Vagina (tissue), 2 donors: Measurements from ENCODE around the gene PACS1. TPM values are rescaled to one million over a fixed set of nuclear protein-coding genes. Genes with fewer than 3 reads are reported as not detected.

ENCODE experiments used
- DNase-seq, 2 donors: peaks; one replicate each; pipeline ENCODE4 v3.0.0-alpha.2; 2017; ENCODE audit errors: extremely low spot score in 2 of 2
- H3K27ac ChIP-seq: fragments of 200-600 bp; sonication (generic); one replicate; pipeline ENCODE4 v1.5.1; 2019
- H3K27me3 ChIP-seq: fragments of 200-600 bp; sonication (generic); one replicate; pipeline ENCODE4 v1.5.1; 2019
- H3K36me3 ChIP-seq, 2 donors: fragments of 200-600 bp; sonication (generic); one replicate each; pipeline ENCODE4 v1.5.1; 2017 to 2019
- H3K4me1 ChIP-seq: fragments of 200-600 bp; sonication (generic); one replicate; pipeline ENCODE4 v1.5.1; 2019
- H3K4me3 ChIP-seq, 2 donors: fragments of 200-600 bp; sonication (generic); 1 replicate in 1 of 2; 2 replicates in 1 of 2; pipeline ENCODE4 v1.5.1; 2016 to 2019
- H3K9me3 ChIP-seq: fragments of 200-600 bp; sonication (generic); one replicate; pipeline ENCODE4 v1.5.1; 2019
- CTCF ChIP-seq, 3 experiments: fragments of 450-650 bp in 2 of 3; fragments of 200-600 bp in 1 of 3; sonication (generic) in 1 of 3; IDR thresholded peaks; one replicate each; pipeline ENCODE4 v1.5.1; 2017 to 2019; ENCODE audit warnings: antibody characterized with exemption in 3 of 3, mild to moderate bottlenecking in 2 of 3, moderate library complexity in 2 of 3
- POLR2A ChIP-seq, 2 donors: fragments of 450-650 bp; IDR thresholded peaks; one replicate each; pipeline ENCODE4 v1.6.1; 2017; ENCODE audit warnings: antibody characterized with exemption in 2 of 2, mild to moderate bottlenecking in 2 of 2, moderate library complexity in 2 of 2
- POLR2AphosphoS5 ChIP-seq, 2 donors: sonication (generic); formaldehyde crosslinking; IDR thresholded peaks; one replicate each; pipeline ENCODE4 v1.9.0; 2017; ENCODE audit warnings: antibody characterized with exemption in 2 of 2, mild to moderate bottlenecking in 2 of 2, low read depth in 1 of 2; ENCODE audit not compliant: insufficient read depth in 1 of 2
- intact Hi-C: fragments of 100-400 bp; cut with DNase I; formaldehyde crosslinking; loops from one replicate; pipeline ENCODE4 v1.15.1; 2023
- total RNA-seq: library from RNA; depleted of rRNA; stranded (reverse); fragments of >200 nt; gene quantifications from one replicate; pipeline ENCODE4 v1.2.3, GENCODE V29; 2016

Gene PACS1
- total RNA-seq, 1 donor from 2014 or later = 66.0 TPM

- peaks cover 12% of the 10 kb centered on the region for H3K4me1 ChIP-seq
- no peaks in the 10 kb centered on the region for H3K36me3 ChIP-seq
- H3K27me3 ChIP-seq = no peaks in the 10 kb centered on the region
- H3K9me3 ChIP-seq = no peaks in the 10 kb centered on the region
- H3K4me3 ChIP-seq = no peak overlapping the region
- TF ChIP-seq POLR2AphosphoS5 (IDR thresholded peaks at IDR 0.05; ENCODE audit: insufficient read depth in 1 of 2, low read depth in 1 of 2) = no peak
- TF ChIP-seq CTCF (IDR thresholded peaks at IDR 0.05) = no peak
- no peak overlapping the region for H3K27ac ChIP-seq
- intact Hi-C loops = no loop called here
- DNase-seq = no peak
These were observed 90.6 kb downstream of the PACS1 start for GRCh38 chr11:66160709-66161108.

- H3K27me3 ChIP-seq = no peaks in the 10 kb centered on the region
- no peaks in the 10 kb centered on the region for H3K36me3 ChIP-seq
- H3K27ac ChIP-seq = no peak overlapping the region
- H3K4me1 ChIP-seq = no peaks in the 10 kb centered on the region
- TF ChIP-seq POLR2AphosphoS5 (IDR thresholded peaks at IDR 0.05; ENCODE audit: insufficient read depth in 1 of 2, low read depth in 1 of 2) = no peak
- TF ChIP-seq CTCF (IDR thresholded peaks at IDR 0.05) = no peak
- no peak for TF ChIP-seq POLR2A (IDR thresholded peaks at IDR 0.05)
- no peak for DNase-seq
- no peak overlapping the region for H3K4me3 ChIP-seq
- intact Hi-C loops = no loop called here
- H3K9me3 ChIP-seq = no peaks in the 10 kb centered on the region
These were observed 98.2 kb downstream of the PACS1 start for GRCh38 chr11:66168289-66168688.

GRCh38 chr11:66172146-66172545, 102.1 kb downstream of the PACS1 start:
- no peaks in the 10 kb centered on the region for H3K4me1 ChIP-seq
- no peak overlapping the region for H3K27ac ChIP-seq
- H3K27me3 ChIP-seq = no peaks in the 10 kb centered on the region
- no peak for DNase-seq
- intact Hi-C loops = no loop called here
- TF ChIP-seq POLR2A (IDR thresholded peaks at IDR 0.05) = no peak
- no peak for TF ChIP-seq CTCF (IDR thresholded peaks at IDR 0.05)
- no peak for TF ChIP-seq POLR2AphosphoS5 (IDR thresholded peaks at IDR 0.05; ENCODE audit: insufficient read depth in 1 of 2, low read depth in 1 of 2)
- no peaks in the 10 kb centered on the region for H3K9me3 ChIP-seq
- no peak overlapping the region for H3K4me3 ChIP-seq
- no peaks in the 10 kb centered on the region for H3K36me3 ChIP-seq

- no peaks in the 10 kb centered on the region for H3K9me3 ChIP-seq
- H3K4me1 ChIP-seq = no peaks in the 10 kb centered on the region
- peak in 1 of 2 donors; percentile 21 for TF ChIP-seq POLR2AphosphoS5 (IDR thresholded peaks at IDR 0.05; ENCODE audit: insufficient read depth in 1 of 2, low read depth in 1 of 2)
- no peak for TF ChIP-seq CTCF (IDR thresholded peaks at IDR 0.05)
- no peak overlapping the region for H3K4me3 ChIP-seq
- no peaks in the 10 kb centered on the region for H3K36me3 ChIP-seq
- intact Hi-C loops = no loop called here
- H3K27me3 ChIP-seq = no peaks in the 10 kb centered on the region
- no peak for DNase-seq
- no peak overlapping the region for H3K27ac ChIP-seq
These were observed 106.6 kb downstream of the PACS1 start for GRCh38 chr11:66176650-66177049.

GRCh38 chr11:66178183-66178582, 108.1 kb downstream of the PACS1 start:
- H3K4me3 ChIP-seq = no peak overlapping the region
- H3K27ac ChIP-seq = no peak overlapping the region
- H3K27me3 ChIP-seq = no peaks in the 10 kb centered on the region
- DNase-seq = no peak
- no peaks in the 10 kb centered on the region for H3K9me3 ChIP-seq
- H3K4me1 ChIP-seq = no peaks in the 10 kb centered on the region
- TF ChIP-seq CTCF (IDR thresholded peaks at IDR 0.05) (no peak), POLR2AphosphoS5 (IDR thresholded peaks at IDR 0.05; ENCODE audit: insufficient read depth in 1 of 2, low read depth in 1 of 2) (no peak), POLR2A (IDR thresholded peaks at IDR 0.05) (no peak)
- no peaks in the 10 kb centered on the region for H3K36me3 ChIP-seq
- intact Hi-C loops = no loop called here
